HCEC 1CT (cell line): Measurements from ENCODE around the gene CEP19.
"Not testable (repeated sequence)": the region's sequence is repeated elsewhere in the genome, so short reads cannot be mapped to it uniquely, and the experiment has no call there.

Experiments
- DNase-seq: peaks from one replicate; pipeline ENCODE4 v3.0.0-alpha.2; 2017

Gene CEP19, protein sequence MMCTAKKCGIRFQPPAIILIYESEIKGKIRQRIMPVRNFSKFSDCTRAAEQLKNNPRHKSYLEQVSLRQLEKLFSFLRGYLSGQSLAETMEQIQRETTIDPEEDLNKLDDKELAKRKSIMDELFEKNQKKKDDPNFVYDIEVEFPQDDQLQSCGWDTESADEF

DNA sequence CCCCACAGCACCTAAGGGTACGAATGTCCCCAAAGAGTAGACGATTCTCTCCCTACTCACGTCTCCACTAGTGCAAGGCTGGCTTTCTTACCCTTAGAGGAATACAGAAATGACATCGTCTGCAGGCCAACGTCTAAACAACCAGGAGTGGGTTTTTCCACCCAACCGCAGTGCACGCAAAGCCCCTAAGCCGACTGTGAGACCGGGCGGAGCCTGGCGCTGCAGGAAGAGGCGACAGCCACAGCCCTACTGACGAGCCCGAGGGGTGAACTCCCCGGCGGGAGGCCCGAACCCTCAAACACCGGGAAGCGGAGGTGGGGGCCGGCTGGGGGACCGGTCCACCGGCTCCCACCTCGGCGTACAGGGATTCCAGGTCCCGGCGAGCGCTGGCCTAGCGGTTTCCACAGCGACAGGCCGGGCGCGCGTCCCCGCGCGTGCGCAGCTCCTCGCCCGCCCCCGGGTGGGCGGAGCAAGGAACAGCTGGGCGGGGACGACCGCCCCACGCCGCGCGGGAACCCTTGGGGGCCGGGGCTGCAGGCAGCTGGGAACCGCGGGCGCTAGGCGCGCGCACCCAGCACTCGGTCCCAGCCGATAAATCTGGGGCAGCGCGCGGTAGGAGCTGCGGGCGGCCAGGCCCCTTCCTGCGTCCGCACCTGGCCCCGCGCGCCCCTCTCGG, at the start of gene CEP19, which contains the start of gene PIGX:
TSS of gene CEP19 (minus strand) at position 413 of the 676 bp plus-strand sequence. CDS start 3,593 bp downstream, outside the sequence.
TSS of gene PIGX (plus strand) at position 540 of the 676 bp plus-strand sequence.
- peak; percentile 80 for DNase-seq

DNA sequence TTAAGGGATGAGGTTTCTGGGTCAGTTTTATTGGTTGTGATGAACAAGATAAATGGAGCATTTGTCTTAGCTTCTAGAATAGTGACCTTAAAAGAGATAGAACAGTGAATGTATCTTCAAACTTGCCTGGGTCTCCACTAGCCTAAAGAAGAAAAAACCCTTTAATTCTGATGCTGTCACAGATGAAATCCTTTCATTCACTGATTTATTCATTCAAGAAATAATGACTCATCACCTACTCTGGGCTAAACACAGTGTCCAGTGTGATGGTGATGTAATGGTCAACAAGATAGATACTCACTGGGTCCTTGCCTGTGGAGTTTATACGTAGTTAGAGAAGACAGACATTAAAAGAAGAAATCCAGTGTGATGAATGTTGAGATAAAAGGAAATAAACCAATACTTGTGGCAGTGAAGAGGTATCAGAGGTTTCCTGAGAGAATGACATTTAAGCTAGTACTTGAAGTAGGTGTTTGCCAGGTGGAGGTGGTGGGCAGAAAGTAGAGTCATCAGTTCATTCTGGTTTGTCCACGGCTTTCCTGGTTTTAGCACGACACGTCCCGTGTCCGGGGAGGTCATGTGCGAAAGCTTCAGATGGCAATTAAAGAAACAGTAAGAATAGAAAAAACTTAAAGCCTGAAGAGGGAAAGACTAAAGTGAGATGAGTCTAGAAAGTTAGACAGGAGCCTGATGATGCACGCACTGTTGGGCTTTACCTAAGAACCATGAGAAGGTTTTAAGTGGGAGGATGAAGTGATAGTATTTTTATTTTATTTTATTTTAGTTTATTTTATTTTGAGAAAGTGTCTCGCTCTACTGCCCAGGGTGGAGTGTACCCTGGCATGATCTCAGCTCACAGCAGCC, 46.1 kb upstream of the CEP19 start:
- DNase-seq = peak; percentile 83

DNA sequence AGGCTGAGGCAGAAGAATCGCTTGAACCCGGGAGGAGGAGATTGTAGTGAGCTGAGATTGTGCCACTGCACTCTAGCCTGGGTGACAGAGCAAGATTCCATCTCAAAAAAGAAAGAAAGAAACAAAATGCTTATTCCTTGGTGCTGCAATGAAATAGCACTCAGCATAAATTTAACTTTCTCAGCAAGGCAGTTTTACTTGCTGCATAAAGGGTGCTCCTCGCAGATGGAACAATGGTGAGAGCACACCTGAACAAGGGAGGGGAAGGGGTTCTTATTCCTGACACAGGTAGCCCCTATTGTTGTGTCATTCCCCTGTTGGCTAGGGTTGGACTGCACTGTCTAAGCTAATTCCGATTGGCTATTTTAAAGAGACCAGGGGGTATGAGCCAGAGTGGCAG, 44.7 kb upstream of the CEP19 start:
- DNase-seq = no peak

DNA sequence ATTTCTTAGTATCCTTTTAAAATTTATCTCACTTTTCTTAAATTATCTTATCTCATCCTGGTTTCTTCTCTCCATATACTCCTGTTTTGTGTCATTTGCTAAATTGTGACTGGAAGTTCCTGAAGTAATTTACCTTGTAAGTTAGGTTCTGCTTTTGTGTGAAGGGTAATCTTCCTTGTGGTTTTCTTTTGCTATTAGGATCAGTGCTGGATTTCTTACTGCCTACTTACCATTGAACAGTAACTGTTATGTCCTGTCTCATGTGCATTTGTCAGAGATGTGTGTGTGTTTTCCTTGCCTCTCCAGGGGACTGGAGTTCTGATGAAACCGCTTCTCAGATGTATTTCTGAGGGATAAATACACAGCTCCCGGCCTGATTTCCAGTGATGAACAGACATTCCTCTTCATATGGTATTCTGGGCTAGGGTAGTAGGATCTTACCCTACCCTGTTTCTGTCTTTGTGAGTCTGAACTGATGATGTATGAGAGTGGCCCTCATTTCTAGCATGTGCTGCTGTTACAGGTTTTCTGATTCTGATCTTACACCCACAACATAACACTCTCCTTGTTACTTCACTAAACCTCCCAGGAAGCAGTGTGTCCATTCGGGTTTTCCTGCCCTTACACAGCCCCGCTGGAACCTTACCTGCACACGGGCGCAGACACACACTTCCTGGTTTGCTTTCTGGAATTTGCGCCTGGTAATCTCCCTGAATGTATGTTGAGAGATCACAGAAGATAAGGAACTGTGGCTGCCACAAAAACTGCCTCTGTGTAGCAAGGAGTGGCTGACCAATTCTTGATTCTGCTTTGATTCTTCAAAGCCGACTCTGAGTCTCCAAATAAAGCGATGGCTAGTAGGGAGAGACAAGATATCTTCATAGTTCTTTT, 42.3 kb upstream of the CEP19 start:
- DNase-seq = no peak

DNA sequence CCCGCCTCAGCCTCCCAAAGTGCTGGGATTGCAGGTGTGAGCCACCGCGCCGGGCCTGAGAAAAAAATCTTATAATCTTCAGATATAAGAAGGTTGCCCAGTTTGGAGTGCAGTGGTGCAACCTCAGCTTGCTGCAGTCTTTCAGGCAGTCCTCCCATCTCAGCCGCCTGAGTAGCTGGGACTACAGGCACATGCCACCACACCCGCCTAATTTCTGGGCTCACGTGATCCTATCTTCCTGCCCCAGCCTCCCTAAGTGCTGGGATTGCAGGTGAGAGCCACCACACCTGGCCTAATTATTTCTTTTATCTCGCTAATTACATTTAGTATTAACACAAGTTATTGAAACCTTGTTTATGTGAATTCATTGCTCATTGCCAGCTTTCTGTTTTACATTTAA, 41.2 kb upstream of the CEP19 start:
- no peak for DNase-seq

DNA sequence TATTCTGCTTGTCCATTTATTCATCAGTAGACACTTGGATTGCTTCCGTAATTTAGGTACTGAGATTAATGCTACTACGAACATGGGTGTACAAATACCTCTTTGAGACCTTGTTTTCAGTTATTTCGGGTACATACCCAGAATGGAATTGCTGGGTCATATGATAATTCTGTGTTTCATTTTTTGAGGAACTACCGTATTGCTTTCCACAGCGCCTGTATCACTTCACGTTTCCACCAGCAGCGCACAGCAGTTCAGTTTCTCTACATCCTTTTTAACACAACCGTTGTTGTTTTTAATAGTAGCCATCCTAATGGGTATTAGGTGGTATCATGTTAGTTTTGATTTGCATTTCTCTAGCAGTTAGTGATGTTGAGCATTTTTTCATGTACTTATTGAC, 37.1 kb upstream of the CEP19 start:
- no peak for DNase-seq

DNA sequence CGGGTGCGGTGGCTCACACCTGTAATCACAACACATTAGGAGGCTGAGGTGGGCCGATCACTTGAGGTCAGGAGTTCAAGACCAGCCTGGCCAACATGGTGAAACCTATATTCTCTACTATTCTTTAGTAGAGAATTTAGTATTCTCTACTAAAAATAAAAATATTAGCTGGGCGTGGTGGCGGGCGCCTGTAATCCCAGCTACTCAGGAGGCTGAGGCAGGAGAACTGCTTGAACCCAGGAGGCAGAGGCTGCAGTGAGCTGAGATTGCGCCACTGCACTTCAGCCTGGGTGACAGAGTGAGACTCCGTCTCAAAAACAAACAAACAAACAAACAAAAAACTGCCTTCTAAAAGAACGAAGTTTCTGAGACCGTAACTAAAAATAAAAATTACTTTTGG, 31.5 kb upstream of the CEP19 start:
- not testable (repeated sequence) for DNase-seq

DNA sequence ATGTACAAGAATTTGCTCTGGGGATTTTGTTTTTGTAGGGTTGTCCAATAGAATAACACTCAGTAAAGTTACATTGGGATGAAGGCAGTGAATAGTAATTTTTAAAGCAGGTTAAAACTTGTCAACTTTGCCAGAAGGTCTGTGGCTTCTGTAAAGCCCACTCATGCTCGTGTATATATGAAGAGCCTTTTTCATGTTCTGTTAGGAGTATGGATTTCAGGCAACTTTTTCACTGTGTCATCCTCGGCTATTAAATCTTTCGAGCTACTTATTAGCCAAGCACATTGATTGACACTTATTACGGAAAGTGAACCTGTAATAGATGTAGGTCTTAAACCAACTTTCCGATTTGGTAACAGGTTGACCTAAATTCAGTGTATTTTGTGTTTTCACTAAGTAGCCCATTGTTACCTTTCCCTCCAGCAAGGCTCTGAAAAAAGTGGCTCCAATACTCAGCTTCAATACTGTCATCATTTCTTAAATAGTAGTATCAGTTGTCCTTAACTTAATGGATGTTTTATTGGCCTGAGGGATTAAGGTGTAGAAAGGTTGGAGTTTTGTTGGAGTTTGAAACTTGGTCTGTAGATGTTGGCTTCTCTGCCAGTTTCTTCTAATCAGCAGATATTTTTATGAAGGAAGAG, 29.3 kb upstream of the CEP19 start:
- DNase-seq = no peak

DNA sequence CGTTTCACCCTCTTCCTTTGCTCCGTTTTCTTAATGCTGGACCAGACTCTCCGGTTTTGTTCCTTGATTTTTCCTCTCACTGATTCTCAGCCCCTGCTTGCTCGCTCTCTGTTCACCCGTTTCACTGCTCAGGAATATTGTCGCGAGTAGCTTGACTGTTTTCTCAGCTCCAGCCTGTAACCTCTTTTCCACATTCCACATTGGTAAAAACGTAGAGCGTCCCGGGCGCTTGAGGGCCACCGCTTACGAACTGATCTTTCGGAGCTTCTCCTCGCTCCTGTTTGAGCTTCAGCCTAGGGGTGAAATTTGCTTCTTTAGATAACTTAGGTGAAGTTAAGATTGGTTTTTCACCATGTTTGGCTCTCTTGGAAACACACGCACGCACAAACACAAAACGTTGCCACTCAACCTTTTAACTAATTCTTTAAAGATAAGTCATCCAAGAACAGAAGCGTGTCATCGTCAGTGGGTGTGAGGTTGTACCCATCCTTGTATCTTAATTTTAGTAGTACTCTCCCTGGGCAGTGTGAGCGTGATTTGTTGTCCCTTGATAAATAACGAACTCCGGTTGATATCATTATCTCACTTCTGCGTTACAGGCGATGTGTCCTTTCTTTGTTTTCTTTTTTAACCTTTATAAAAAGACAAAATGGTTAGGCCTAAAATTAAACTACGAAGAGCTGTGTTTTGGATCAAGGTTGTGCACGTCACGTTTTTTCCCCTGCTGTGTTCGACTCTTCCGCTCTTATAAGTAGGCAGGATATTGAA, 28.6 kb upstream of the CEP19 start:
- DNase-seq = peak; percentile 58

DNA sequence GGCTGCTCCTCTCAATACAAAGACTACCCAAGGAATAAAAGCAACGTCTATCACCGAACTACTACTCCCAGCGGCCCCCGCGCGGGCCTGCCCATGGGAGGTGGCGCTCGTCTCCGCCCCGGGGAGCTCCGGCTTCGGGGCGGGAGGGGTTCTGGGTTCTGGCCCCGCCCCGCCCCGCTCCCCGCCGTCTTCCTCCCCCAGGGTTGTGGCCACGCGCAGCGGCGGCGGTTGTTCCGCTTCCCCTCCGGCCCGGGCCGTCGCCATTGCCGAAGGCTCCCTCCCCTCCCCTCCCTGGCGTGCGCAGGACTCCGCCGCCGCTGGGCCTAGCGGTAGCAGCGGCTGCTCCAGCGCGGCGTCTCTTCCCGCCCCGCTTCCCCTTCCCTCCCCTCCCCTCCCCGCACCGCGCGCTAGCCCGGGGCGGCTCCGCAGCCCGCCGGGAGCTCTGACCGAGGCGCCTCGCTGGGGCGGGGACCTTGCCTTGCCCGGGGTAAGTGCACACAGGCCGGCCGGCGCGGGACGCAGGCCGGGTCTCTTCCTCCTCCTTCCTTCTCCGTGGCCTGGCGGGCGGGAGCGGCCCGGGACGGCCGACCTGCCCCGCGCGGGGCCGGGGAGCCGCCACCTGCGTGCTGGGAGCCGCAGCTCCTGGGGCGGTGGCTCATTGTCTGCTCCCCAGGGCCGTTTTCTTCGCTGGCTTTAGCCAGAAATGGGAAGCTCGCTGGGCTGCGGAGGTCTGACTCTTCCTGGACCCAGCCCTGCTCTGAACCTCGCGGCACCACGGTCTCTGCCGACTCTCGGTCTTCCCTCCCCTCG, 27.8 kb upstream of the CEP19 start, which contains the start of gene PAK2:
TSS of gene PAK2 (plus strand) at position 187 of the 810 bp plus-strand sequence. CDS start 42,790 bp downstream, outside the sequence.
- DNase-seq = peak; percentile 92

DNA sequence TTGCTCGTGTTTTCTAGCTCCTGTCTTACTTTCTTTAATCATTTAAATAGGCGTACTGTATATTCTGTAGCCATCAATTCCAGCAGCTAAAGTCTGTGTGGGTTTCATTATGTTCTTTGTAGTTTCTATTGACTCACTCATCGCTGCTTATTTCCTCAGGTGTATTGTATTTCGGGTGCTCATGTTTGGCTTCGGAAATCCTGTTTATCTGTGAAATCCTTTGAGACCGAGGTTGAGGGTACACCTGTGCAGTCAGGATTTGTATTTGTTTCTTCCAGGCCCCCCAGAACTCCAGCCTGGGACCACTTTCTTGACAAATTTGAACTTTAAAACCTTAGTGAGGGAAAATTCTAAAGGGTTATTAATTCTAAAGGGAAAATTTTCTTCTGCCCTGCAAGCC, 25.6 kb upstream of the CEP19 start:
- no peak for DNase-seq

DNA sequence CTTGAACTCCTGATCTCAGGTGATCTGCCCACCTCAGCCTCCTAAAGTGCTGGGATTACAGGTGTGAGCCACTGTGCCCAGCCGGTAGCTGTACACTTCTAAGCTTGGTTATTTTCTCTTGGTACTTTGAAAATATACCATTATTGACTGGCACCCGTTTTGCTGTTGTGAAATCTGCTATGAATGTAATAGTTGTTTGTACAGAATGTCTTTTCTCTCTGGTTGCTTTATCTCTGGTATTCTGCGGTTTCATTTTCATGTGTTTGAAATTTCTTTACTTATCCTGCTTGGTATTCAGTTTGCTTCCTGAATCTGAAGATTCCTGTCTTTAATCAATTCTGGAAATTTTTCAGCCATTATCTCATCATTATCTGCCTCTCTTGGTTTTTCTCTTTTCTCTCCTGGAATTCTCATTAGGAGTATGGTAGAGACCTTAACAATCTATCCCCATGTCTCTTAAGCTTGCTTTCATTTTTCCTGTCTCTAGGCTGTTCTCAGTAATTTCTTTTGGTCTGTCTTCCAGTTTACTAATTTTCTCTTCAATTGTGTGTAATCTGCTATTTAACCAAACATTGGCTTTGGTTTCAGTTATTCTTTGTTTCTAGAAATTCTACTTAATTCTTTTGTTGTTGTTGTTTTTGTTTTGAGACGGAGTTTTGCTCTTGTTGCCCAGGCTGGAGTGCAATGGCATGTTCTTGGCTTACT, 24.8 kb upstream of the CEP19 start:
- DNase-seq = no peak

DNA sequence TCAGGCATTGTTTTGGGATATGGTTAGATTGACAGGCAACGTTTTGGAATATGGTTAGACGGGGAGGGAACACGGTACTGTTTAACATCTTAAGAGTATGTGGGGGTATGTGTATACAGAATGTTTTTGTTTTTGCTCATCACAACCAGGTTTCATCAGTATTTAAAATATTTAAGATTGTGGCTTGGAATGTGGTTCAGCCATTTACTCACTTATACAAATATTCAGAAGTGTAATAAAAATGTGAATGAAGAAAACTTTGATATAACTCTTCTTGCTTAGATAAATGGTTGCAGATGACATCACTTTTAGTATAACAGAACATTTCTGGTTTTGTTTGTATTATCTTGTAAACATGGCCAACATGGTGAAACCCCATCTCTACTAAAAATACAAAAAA, 23.7 kb upstream of the CEP19 start:
- DNase-seq = peak; percentile 76

DNA sequence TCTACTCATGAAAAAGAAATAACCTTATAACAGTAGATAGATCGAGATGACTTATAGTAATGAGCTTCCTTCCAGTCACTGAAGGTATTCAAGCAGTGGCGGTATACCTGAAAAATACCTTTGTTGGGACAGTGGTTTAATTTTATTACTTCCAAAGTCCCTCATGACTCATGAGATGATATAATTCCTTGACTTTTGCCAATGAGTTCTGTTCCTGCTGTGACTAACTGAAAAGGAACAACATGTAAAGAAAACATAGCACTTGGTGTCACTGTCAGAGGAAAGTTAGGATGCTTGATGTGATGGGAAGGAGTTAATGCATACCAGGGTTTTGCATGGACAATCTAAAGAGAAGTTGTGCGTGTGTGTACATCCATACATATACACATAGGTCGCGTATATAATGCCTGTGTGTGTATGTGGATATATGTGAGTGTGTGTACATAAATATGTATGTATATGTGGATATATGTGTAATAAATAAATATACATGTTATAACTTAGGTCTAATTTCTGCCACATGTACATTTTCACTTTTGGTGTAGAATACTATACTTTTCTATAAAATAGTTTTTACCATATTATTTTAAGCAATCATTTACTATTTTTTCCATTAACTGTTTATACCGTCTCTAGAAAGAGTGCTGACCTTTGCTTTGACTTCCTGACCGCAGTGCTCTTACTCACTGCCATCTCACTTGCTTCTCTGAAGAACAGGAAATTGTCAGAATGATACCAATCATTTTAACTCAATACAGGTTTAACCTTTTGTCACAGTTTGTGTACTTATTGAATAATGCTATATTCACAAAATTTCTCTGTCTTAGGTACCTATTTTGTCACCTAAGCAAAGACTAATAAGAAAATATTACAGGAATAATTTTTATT, 15.0 kb upstream of the CEP19 start:
- peak; percentile 88 for DNase-seq

DNA sequence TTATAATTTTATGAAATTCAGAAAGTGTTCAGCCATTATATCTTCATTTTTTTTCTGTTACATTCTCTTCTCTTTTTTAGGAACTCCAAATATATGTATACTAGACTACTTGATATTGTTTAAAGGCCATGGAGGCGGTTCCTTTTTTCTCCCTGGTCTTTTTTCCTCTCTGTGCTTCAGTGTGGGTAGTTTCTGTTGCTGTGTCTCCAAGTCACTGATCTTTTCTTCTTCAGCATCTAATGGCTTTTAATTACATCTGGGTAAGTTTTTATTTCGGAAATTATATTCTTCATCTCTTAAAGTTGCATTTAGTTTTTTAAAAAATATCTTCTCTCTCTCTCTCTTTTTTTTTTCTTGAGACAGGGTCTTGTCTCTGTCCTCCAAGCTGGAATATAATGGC, 9.0 kb upstream of the CEP19 start:
- DNase-seq = no peak

DNA sequence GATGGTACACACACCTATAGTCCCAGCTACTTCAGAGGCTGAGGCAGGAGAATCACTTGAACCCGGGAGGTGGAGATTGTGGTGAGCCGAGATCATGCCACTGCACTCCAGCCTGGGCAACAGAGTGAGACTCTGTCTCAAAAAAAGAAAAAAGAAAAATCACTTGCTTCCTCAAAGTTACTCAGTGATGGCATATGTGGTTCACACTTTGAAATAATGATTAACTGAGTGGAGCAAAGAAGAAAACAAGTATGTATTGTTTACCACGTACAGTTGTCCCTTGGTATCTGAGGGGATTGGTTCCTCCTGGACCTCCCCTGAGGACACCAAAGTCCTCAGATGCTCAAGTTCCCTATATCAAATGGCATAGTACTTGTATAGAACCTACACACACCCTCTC, 5.1 kb upstream of the CEP19 start:
- DNase-seq = not testable (repeated sequence)

DNA sequence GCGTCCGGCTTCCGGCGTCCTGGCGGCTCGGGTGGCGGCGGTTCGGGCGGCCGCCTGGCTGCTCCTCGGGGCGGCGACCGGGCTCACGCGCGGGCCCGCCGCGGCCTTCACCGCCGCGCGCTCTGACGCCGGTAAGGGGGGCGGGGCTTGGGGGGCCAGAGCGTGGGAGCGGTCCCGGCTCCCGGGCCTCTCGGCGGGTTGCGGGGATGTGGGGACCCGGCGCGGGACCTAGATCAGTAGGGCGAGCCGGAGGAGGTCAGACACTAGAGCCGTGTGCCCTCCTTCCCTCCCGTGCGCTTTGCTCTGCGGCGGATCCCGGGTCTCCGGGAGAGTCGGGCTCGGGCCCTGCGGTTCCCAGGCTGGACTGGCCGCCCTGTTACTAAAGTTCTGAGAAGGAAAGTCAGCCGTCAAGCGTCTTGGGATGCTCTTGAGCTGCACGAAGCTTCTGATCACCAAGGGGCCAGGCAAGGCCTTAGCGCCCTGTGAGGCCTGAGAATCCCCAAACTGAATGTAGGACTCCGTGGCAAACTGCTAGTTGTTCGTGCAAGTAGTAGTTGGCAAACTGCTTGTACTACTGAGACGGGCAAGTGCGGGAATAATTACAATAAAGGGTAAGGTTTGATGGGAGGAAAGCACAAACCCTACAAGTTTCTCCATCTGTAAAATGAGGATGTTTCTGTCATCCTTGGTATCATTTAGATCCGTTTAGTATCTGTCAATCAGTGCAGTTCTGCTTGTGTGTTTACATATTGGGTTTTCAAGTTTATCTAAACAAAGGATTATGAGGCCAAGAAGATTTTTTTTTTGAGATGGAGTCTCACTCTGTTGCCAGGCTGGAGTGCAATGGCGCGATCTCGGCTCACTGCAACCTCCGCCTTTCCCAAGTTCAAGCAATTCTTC, 714 bp upstream of the CEP19 start:
- peak; percentile 55 for DNase-seq

DNA sequence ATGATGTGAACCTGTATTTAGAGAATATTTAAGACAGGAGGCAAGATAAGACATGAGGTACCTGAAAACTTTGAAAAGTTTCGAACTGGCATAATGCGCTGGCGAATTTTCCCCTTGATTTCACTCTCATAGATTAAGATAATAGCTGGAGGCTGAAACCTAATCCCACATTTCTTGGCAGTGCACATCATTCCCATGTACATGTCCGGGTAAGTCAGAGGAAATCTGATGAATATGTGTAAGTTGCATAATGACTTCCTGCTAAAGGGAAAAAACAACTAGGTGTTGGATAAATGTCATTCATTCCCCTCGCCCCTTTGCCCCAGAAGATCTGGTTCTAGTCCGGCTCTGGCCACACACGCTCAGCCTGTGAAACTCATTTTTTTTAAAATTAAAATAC, 3.6 kb downstream of the CEP19 start:
- no peak for DNase-seq
